GM21367 (cell line): ENCODE data around the gene HS3ST6.
A peak's percentile ranks its signal among the peaks of the same experiment; 100 is the strongest.
"Not testable (repeated sequence)": the region's sequence is repeated elsewhere in the genome, so short reads cannot be mapped to it uniquely, and the experiment has no call there.

Source experiments
- ATAC-seq: cut with Tn5 transposase; IDR thresholded peaks from one replicate; pipeline ENCODE4 v1.9.1; 2021; ENCODE audit not compliant: unreplicated experiment

Gene HS3ST6

DNA sequence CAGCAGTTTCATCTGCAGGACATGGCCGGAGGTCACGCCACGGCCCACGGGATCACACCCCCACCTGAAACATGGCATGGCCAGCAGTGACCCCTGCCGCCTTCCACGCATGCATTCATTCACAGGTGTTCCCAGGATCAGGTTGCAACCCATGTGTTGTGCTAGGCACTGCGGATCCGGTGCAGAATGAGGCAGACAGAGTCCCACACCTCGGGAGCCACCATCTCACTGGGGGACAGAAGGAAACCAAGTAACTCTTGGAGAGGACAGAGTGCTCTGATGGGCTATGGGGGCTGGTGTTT lies 29.1 kb upstream of the HS3ST6 start:
- ATAC-seq = no peak

- no peak for ATAC-seq
Observed at GRCh38 chr16:1946495-1947368, 28.5 kb upstream of the HS3ST6 start.

DNA sequence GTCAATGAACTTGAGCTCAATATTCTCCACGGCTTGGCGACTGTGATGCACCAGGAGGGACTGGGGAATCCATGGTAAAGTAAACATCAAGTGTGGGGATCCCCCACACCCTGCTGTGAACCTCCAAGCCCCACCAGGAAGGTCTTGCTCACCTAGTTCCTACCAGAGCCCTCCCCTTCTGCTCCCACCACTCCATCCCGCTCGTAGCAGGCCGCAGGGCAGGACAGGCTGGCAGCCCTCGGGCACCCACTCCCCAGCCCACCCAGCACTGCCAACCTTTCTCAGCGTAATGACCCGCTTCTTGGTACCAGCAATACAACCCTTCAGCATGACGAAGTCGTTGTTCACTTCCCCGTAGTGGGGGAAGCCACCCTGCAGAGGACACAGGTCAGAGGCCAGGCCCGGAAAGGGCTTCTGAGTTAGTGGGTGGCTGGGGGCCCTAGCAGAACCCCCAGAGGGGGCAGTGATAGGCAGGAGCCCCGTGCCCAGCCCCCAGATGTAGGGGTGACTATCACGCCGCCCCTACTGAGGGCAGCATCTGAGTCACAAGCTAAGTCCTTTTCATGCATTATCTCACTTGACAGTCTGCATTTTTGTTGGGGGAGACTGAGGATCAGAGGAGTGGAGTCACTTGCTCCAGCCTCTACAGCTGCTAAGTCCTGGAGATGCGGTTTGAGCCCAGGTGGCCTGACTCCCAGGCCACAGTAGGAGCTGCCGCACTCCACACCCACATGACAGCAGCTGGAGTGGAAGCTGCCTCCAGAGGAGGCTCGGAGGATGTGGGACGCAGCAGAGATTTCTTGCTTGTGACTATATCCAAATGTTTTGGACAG lies 27.6 kb upstream of the HS3ST6 start:
- ATAC-seq = no peak

- no peak for ATAC-seq
Observed at GRCh38 chr16:1944612-1945199, 26.5 kb upstream of the HS3ST6 start.

DNA sequence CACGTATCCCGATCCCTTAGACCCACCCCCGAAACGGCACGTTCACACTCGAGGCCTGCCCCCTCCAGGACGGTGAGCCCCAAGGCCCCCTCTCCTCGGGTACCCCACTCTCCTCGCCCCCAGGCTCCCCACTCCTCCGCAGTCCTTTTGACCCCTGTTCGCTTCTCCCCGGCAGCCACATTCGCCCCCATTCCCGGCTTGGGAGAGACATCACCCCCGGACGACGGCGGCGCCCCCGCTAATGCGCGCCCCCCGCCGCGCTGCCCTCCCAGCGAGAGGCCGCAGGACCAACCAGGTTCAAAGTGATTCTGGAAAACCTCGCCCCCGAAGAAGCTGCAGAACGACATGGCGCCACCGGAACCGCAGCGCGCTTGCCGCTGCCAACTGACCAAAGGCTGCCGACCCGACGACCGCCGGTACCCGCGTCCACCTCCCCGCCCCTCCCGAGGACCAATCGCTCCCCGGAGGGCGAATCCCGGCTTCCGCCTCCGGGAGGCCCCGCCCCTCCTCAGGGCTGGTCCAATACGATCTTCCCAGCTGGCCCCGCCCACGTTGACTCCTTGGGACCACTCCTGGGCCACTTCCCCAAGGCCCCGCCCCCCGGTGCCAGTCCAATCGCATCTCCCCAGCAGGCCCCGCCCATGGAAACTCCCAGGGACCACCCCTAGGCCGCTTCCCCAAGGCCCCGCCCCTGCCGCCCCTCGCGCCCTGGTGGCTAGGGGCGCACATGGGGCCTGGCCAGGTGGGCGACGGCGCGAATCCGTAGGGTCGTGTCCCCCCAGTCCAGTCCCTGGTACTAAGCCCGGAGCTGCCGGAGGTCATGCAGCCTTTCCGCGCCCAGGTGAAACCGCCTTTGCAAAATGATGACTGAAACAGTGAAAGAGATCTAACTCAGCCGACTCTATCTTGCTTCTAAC lies 24.9 kb upstream of the HS3ST6 start, which contains the start of gene MSRB1:
Gene MSRB1 (minus strand): TSS at position 390 of the 917 bp plus-strand sequence. CDS start 43 bp downstream, at position 347.
- ATAC-seq = peak; percentile 88

DNA sequence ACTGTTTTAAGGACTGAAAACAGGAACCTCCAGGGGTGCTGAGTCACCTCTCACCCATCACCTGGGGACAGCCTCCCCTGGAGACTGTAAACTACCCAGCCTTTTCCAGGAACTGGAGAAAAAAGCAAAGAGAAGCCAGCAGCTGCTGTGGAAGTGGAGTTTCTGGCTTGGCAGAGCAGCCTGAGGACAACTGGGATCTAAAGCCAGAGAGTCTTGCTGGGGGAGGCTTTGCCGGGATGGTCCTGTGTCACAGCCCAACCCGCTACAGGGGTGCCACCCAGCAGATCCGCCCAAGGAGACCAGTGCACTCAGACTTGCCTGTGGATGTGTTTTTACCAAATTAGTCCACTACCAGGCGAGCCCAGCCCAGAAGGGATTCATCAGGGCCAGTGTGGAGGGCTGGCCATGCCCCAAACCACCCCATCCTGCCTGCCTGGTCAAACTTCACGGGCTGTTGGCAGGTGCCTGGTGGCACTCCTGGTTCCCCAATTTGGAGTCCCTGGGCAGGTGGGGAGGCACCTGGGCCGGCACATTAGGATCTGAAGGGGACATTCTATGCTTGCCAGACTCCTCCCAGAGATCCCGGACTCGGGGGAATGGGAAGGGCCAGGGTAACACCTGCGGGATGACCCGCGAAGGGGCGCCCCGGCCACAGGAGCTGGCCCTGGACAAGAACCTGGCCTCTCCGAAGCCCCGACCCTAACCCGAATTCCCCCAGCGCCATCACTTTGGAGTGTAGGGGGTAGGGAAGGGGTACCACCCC lies 24.0 kb upstream of the HS3ST6 start:
- ATAC-seq = no peak

DNA sequence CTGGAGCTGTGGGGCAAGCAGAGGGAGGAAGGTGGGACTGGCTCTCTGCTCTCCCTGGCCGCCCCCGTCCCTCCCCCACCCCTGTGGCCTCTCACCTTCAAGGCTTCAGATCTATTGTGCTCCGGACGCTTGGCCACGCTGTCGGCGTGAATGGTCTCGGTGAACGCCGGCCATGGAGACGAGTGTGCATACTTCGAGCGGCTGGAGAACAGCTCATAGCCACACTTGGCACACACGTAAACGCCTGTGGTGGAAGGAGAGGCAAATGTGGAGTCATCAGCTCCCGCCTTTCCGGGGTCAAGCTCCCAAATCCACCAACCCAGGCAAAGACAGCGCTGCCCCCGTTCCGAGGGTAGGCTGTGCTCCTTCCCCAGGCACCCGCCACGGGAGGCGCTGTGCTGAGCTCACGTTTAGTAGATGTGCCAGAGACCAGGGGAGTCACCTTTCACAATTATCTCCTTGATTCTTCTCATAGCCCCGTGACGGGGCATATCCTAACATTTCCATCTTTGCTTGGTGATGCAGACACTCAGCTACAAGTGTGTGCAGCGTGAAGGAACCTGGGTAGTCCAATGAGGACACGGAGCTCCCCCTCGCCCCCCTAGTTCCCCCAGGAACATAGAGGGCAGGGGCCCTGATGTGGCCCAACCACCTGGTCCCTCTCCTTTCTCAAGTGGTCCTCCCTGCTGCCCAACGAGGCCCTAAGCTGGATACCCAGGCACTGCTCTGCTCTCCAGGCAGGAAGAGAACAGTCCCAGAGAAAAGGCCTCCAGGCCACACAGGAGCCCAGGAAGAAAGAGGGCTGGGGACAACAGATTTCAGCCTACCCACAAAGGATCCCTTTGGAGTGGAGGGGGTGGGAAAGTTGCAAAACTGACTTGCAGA lies 23.2 kb upstream of the HS3ST6 start:
- ATAC-seq = no peak

DNA sequence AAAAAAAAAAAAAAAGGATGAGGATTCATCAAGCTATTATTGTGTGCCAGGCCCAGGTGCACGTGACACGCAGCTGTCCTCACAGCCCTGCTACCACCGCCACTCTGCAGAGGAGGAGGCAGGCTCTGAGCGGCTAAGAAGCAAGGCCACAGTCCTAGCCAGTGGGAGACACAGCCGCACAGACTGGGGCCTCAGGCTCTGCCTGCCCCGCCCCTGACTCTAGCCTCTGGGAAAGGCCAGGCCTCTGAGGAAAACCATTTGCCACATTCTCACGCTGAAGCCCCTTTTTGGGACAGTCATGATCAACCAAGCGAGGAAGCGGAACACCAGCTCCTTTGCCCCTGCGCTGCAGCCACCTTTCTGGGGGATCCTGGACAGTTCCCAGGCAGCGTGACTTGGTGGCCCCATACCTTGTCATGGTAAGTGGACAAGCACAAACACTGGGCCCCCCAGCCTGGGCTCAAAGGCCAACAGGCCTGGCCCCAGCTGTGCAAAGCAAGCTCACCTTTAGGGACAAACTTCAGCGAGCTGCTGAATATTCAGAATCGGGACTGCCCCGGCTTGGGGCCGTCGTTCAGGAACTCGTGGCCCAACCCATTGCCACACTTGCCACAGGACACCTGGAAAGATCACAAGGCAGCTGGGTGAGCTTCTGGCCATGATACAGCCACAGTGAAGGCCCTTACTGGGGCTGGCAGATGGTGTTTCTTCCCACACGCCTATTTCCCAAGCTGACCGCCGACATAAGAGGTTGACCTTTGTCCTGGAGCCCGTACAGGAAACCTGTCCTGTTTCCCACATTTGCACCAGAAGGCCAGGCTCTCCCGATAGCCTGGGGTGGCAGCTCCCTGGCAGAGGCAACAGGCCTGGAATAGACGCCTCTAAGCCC lies 22.3 kb upstream of the HS3ST6 start:
- no peak for ATAC-seq

DNA sequence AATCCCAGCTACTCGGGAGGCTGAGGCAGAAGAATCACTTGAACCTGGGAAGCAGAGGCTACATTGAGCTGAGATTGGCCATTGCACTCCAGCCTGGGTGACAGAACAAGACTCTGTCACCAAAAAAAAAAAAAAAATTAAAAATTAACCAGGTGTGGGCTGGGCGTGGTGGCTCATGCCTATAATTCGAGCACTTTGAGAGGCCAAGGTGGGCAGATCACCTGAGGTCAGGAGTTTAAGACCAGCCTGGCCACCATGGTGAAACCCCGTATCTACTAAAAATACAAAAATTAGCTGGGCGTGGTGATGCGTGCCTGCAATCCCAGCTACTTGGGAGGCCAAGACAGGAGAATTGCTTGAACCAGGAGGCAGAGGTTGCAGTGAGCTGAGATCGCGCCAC lies 21.6 kb upstream of the HS3ST6 start:
- not testable (repeated sequence) for ATAC-seq

DNA sequence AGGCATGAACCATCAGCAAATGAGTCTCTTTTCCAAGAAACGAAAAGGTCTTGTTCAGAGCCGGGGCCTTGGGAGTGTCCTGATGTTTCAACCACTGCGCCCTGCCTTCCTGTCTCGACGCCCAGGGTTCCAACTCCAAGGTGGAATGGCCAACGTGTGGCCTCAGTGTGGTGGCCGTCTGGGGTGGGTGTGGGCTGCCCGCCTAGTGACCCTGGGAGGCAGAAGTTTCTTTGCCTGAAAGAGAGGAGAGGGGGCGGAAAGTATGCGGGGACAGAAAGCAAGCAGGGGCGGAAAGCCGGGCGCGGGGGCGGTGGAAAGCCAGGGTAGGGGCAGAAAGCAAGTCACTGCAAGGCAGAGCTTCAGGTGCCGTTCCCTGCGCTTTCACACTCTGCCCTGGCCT lies 20.7 kb upstream of the HS3ST6 start:
- no peak for ATAC-seq

GRCh38 chr16:1938316-1938715 lies 20.1 kb upstream of the HS3ST6 start:
- no peak for ATAC-seq

DNA sequence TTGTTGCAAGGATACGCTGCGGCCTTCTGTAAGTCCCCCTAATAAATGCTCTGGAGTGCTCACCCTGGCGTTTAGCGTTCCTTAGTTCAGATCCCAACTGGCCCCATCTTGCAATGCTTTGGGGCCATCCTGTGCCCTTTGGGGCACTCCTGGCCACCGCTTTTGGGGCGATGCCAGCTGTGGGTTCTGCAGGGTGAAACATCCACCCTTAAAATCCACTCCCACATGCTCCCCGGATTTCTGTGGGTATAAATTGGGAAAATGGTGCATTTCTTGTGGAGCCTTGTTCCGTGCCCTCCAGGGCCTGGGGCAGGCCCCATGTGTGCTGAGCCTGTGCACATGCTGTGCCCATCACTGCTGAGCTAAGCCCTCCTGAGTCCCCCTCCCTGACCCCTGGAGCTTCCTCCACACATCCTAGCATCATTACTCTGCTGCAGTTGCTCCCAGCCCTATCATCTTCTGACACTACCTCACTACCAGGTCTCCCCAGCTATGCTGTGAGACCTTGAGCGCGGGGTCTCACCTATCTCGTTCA lies 18.8 kb upstream of the HS3ST6 start:
- ATAC-seq = no peak

GRCh38 chr16:1933097-1933661 lies 15.0 kb upstream of the HS3ST6 start:
- no peak for ATAC-seq

DNA sequence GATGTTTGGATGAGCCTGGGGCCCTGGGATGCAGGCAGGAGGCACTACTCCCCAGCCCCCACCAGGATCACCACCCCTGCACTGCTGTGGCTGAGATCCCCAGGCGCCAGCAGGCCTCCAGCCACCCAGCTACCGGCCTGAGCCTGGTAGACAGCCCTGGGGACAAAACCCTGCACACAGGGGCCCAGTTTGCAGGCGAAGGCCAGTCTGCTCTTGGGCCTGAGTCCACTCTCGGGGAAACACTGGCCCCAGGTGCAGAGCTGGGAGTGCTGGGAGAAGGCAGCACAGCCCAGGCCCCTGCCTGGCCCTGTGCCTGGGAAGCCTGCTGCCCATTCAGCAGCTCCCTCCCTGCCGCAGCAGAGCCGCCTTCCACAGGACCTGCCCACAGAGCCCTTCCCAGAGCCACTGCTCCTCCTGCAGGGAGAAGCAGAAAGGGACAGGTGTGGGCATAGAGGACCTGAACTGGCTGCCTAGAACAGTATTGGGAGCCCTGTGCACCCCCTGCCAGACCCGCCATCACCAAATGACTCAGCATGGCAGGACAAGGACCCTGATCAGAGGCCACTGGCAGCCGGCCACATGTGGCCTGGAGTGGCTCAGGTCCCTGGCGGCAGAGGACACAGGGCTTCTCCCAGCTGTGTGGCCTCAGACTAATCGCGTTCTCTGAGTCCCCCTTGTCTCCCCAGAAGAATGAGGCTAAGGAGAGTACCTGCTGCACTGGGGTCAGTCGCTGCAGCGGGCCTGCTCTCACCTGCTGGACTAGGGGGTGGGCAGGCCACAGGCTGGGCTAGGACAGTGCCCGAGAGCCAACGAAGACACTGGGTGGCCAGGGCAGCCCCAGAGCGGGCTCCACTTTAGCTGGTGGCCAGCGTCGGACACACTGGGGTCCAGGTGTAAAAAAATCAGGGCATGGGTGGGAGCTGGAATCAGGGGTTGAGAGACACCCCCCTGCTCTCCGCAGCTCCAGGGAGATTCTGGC lies 14.1 kb upstream of the HS3ST6 start:
- no peak for ATAC-seq

DNA sequence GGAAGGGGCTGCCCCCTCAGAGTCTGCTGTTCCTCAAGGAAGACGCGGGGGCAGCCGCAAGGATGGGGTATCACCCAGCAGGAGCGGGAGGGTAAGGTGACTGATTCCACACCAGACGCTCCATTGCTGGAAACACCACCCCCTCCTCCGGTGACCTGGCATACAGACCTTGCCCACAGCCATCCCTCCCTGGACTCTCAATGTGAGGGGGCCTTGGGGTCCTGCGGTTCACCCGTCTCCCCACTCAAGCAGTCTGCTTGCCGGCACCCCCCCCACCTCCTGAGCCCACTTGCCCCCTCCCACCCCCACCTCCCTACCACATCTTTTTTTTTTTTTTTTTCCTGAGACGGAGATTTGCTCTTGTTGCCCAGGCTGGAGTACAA lies 12.1 kb upstream of the HS3ST6 start:
- no peak for ATAC-seq
